ENCODE measurements around the gene RAB26.
"Not testable (repeated sequence)": the region's sequence is repeated elsewhere in the genome, so short reads cannot be mapped to it uniquely, and the experiment has no call there.

The RAB26 gene

GRCh38 chr16:2117960-2118722, 30.3 kb upstream of the RAB26 start:
- not testable (repeated sequence) for DNase-seq

GRCh38 chr16:2121325-2121724, 27.1 kb upstream of the RAB26 start:
- peak; percentile 52 for DNase-seq

GRCh38 chr16:2121853-2122252, 26.6 kb upstream of the RAB26 start:
- DNase-seq, result no peak

- DNase-seq, result no peak
Measured at GRCh38 chr16:2122429-2122828, 26.0 kb upstream of the RAB26 start.

GRCh38 chr16:2122934-2123683, 25.3 kb upstream of the RAB26 start:
- not testable (repeated sequence) for DNase-seq

GRCh38 chr16:2123706-2124376, 24.6 kb upstream of the RAB26 start:
- DNase-seq, result not testable (repeated sequence)

GRCh38 chr16:2124377-2124693, 24.1 kb upstream of the RAB26 start:
- DNase-seq, result not testable (repeated sequence)

- not testable (repeated sequence) for DNase-seq
Measured at GRCh38 chr16:2124694-2125444, 23.6 kb upstream of the RAB26 start.

GRCh38 chr16:2125609-2126008, 22.8 kb upstream of the RAB26 start:
- not testable (repeated sequence) for DNase-seq

GRCh38 chr16:2126161-2126743, 22.2 kb upstream of the RAB26 start:
- not testable (repeated sequence) for DNase-seq

GRCh38 chr16:2126928-2127556, 21.4 kb upstream of the RAB26 start:
- not testable (repeated sequence) for DNase-seq

- peak; percentile 24 for DNase-seq
Measured at GRCh38 chr16:2127630-2128280, 20.7 kb upstream of the RAB26 start.

GRCh38 chr16:2129251-2129650, 19.2 kb upstream of the RAB26 start:
- DNase-seq, result not testable (repeated sequence)

GRCh38 chr16:2129890-2130447, 18.5 kb upstream of the RAB26 start:
- not testable (repeated sequence) for DNase-seq

GRCh38 chr16:2133797-2134196, 14.6 kb upstream of the RAB26 start:
- DNase-seq, result not testable (repeated sequence)

- DNase-seq, result not testable (repeated sequence)
Measured at GRCh38 chr16:2135071-2135470, 13.4 kb upstream of the RAB26 start.

- DNase-seq, result peak; percentile 88
Measured at GRCh38 chr16:2135770-2136490, 12.5 kb upstream of the RAB26 start, which contains the start of gene PKD1. Gene PKD1 (minus strand): TSS chr16:2135898. CDS start chr16:2135689, 209 bp downstream.

GRCh38 chr16:2142942-2143877, 5.2 kb upstream of the RAB26 start:
- no peak for DNase-seq

GRCh38 chr16:2143878-2144485, 4.4 kb upstream of the RAB26 start:
- DNase-seq, result no peak
